Stimulated activated CD4-positive, alpha-beta T cell treated with anti-CD3 and anti-CD28 coated beads, Interleukin-15, amount 100 ng/mL, for 24 hours (primary cell): ENCODE data around the gene ZNF296.

Experiments used
- DNase-seq: peaks from one replicate; pipeline ENCODE4 v3.0.0-alpha.2; 2020

The ZNF296 gene

GRCh38 chr19:45079063-45079910 lies 3.0 kb upstream of the ZNF296 start, which contains the start of gene GEMIN7:
TSS of gene GEMIN7 (plus strand) at chr19:45079260. CDS start at chr19:45090115, 10,855 bp downstream.
- DNase-seq = peak; percentile 88

- DNase-seq = no peak
Measured at GRCh38 chr19:45078390-45079062, 2.2 kb upstream of the ZNF296 start.

GRCh38 chr19:45076851-45077730 lies 813 bp upstream of the ZNF296 start:
- DNase-seq = no peak

DNA sequence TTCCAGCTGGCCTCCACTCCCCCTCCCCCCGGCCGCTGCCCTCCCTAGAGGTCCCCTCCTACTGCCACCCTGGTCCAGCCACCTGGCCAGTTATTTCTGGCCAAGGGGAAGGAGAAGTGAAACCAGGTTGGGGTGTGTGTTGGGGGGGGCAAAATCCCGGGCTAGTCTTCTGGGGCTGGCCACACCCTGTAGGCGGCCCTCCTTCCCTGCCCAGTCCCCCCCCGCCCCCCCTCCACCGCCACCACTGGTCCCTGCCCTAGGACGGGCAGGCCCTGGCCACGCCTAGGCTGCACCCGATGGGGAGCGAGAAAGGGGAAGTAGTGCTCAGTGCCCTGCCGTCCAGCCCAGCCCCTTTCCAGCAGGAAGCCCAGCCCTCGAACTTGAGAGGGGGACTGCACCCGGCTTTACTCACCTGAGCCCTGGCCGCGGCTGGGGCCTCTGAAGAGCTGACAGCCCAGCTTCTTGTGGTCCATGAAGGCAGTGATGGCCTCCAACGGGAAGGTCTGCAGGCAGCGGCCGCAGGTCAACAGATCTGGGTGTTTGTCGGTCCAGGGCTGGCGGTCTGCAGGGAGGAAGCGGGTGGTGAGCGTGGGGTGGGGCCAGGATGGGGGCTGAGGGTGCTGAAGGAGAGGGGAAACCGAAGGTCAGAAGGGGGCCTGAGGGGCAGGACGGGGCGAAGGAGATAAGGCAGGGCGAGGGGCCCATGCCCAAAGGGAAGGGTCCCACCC lies 813 bp downstream of the ZNF296 start:
- peak; percentile 62 for DNase-seq

DNA sequence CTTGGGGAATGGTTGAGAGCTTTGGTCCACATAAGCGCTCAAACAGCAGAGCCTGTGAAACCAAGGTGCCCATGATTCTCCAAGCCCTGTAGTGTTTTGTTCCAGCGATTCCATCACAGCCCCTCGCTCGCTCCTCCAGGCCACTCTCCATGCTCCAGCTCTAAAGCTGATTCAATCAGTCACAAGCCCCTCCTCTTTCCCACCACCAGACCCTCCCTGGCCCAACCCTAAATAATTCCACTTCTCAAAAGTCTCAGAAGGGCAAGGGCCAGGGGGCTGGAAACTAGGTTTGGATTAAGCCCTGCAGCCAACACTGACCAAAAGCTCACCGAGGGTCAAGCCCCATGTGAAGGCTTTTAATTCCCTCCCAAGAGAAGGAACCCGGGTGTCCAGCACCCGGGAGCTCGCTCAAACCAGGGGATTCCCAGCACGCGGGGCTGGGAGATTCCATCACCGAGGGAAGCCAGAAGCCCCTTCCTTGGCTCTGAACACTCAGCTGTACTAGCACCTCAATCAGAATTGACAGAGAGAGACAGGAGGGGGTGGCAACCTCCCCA lies 1.5 kb downstream of the ZNF296 start:
- no peak for DNase-seq

- DNase-seq = no peak
Measured at GRCh38 chr19:45071969-45072790, 4.1 kb downstream of the ZNF296 start.

DNA sequence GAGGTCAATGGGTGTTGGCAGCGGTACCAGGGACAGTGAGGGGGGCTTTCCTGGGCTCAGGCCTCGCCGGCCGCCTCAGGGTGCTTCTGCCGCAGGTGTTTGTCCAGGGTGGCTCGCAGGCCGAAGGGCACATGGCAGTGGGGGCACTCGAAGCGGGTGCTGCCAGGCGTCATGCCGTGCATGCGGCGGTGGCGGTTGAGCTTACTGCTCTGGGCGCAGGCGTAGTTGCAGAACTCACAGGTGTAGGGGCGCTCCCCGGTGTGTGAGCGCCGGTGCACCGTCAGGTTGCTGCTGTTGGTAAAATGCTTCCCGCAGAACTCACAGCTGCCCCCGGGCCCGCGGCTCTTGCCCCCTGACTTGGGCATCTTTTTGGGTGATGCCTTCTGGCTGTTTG lies 4.7 kb downstream of the ZNF296 start:
- DNase-seq = no peak

- DNase-seq = no peak
Measured at GRCh38 chr19:45070861-45071544, 5.3 kb downstream of the ZNF296 start.

GRCh38 chr19:45070214-45070613 lies 6.1 kb downstream of the ZNF296 start:
- no peak for DNase-seq

- no peak for DNase-seq
Measured at GRCh38 chr19:45069056-45069455, 7.2 kb downstream of the ZNF296 start.

GRCh38 chr19:45068041-45068440 lies 8.2 kb downstream of the ZNF296 start:
- DNase-seq = no peak

- no peak for DNase-seq
Measured at GRCh38 chr19:45066921-45067661, 9.2 kb downstream of the ZNF296 start.

DNA sequence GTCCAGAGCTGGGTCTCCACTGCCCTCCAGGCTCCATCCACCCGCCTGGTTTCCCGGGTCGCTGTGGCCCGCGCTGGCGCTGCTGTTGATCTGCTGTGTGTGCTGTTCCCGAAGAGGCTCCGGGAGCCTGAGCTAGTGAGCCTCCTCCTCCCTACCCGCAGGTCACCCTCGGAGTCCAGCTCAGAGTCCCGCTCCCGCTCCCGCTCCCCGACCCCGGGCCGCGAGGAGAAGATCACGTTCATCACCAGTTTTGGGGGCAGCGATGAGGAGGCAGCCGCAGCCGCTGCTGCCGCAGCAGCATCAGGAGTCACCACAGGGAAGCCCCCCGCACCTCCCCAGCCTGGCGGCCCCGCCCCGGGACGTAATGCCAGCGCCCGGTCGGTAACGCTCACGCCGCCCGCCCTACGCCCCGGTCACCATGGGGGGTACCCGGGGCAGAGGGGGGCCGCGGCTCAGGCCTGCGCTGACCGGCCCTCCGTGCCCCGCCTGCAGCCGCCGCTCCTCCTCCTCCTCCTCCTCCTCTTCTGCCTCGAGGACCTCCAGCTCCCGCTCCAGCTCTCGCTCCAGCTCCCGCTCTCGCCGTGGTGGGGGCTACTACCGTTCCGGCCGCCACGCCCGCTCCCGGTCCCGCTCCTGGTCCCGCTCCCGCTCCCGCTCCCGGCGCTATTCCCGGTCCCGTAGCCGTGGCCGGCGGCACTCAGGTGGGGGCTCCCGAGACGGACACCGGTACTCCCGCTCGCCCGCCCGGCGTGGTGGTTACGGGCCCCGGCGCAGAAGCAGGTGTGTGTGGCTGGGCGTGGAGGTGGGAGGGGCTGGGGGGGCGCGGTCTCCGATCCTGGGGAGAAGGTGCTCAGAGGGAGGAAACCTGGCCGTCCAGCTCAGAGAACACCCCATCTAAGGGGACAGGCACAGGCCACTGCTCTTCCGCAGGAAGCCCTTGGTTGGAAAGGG lies 12.2 kb downstream of the ZNF296 start:
- DNase-seq = no peak

- DNase-seq = no peak
Measured at GRCh38 chr19:45061965-45062364, 14.3 kb downstream of the ZNF296 start.

GRCh38 chr19:45059258-45059965 lies 16.9 kb downstream of the ZNF296 start:
- DNase-seq = peak; percentile 88

DNA sequence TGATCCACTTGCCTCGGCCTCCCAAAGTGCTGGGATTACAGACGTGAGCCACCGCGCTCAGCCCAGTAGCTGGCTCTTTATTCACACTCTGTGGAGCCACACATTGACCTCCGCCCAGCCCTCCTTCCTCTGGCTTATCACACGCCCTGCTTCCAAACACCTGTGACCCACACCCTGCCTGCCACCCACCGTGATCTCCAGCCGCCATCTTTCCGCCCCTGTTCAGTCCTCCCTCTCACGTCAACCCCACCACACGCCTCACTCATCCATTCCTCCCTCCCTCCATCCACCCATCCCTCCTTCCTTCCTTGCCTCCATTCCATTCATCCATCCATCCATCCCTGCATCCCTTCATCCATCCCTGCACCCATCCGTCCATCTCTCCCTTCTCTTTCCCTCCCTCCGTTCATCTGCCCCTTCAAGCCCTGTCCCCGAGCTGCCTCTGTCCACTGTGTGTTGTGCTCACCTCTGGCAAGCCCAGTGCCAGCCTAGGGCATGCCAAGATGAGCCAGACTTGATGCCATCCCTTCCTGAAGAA lies 17.6 kb downstream of the ZNF296 start:
- no peak for DNase-seq

- no peak for DNase-seq
Measured at GRCh38 chr19:45057444-45057843, 18.8 kb downstream of the ZNF296 start.

GRCh38 chr19:45056831-45057230 lies 19.4 kb downstream of the ZNF296 start:
- DNase-seq = no peak
